Neural cell (in vitro differentiated cells): ENCODE measurements around the gene CDX1.

Source experiments
- EP300 ChIP-seq: fragments of 450-650 bp; conservative IDR thresholded peaks from 2 replicates; pipeline ENCODE4 v1.6.1; 2014; ENCODE audit warnings: antibody characterized with exemption, mild to moderate bottlenecking, moderate library complexity; ENCODE audit not compliant: poor library complexity, severe bottlenecking
- EZH2 ChIP-seq: fragments of 200-600, 300-800 bp; shearing (Covaris generic), sonication (generic); IDR thresholded peaks from 2 replicates; pipeline ENCODE4 v1.6.1; 2014; ENCODE audit warnings: antibody characterized with exemption, low read length, borderline replicate concordance, mild to moderate bottlenecking; ENCODE audit not compliant: insufficient read depth, poor library complexity, severe bottlenecking
- MXI1 ChIP-seq: fragments of 450-650 bp; conservative IDR thresholded peaks from 2 replicates; pipeline ENCODE4 v1.6.1; 2014; ENCODE audit warnings: antibody characterized with exemption, mild to moderate bottlenecking; ENCODE audit not compliant: poor library complexity, severe bottlenecking
- POLR2AphosphoS5 ChIP-seq: IDR thresholded peaks from 2 replicates; pipeline ENCODE4 v1.6.1; 2012
- RAD21 ChIP-seq: fragments of 450-650 bp; conservative IDR thresholded peaks from 2 replicates; pipeline ENCODE4 v1.6.1; 2014; ENCODE audit warnings: antibody characterized with exemption, mild to moderate bottlenecking, moderate library complexity
- SMC3 ChIP-seq: fragments of 450-650 bp; conservative IDR thresholded peaks from 2 replicates; pipeline ENCODE4 v1.6.1; 2014; ENCODE audit warnings: antibody characterized with exemption, mild to moderate bottlenecking, moderate library complexity; ENCODE audit not compliant: poor library complexity
- TAF1 ChIP-seq: IDR thresholded peaks from 2 replicates; pipeline ENCODE4 v1.6.1; 2012; ENCODE audit warnings: low read depth
- TF ChIP-seq, protein P1 (sequence below): fragments of 450-650 bp; IDR thresholded peaks from 2 replicates; pipeline ENCODE4 v1.5.1; 2014; ENCODE audit warnings: antibody characterized with exemption, mild to moderate bottlenecking, moderate library complexity; ENCODE audit not compliant: poor library complexity, severe bottlenecking
- TF ChIP-seq, protein P2 (sequence below): IDR thresholded peaks from 2 replicates; pipeline ENCODE4 v1.6.1; 2012; ENCODE audit warnings: borderline replicate concordance

DNA sequence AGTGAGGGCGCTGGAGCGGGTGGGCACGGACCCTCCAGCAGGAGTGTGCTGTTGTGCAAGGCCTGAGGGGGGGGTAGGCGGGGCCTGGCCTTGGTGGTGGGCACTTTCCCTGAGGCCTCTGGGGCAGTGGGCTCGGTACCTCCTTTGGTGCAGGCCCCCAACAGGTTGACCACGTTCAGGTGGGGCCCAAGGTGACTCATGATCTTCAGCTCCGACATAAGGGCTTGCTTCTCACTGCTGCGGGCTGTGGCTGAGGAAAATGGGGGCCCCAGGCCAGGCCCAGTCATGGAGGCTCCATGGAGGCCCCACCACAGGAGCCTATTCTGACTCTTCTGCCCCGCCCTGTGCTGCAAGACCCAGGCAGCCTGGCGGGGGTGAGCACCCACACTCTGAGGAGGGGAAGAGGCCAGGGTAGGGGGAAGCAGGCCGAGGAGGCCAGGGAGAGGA lies 42.4 kb upstream of the CDX1 start:
- TF ChIP-seq, protein P1, sequence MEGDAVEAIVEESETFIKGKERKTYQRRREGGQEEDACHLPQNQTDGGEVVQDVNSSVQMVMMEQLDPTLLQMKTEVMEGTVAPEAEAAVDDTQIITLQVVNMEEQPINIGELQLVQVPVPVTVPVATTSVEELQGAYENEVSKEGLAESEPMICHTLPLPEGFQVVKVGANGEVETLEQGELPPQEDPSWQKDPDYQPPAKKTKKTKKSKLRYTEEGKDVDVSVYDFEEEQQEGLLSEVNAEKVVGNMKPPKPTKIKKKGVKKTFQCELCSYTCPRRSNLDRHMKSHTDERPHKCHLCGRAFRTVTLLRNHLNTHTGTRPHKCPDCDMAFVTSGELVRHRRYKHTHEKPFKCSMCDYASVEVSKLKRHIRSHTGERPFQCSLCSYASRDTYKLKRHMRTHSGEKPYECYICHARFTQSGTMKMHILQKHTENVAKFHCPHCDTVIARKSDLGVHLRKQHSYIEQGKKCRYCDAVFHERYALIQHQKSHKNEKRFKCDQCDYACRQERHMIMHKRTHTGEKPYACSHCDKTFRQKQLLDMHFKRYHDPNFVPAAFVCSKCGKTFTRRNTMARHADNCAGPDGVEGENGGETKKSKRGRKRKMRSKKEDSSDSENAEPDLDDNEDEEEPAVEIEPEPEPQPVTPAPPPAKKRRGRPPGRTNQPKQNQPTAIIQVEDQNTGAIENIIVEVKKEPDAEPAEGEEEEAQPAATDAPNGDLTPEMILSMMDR: no peak
- TF ChIP-seq EP300: no peak
- TF ChIP-seq SMC3: no peak
- no peak for TF ChIP-seq POLR2AphosphoS5
- no peak for TF ChIP-seq EZH2
- no peak for TF ChIP-seq TAF1
- TF ChIP-seq RAD21: no peak
- TF ChIP-seq MXI1: no peak
- TF ChIP-seq, protein P2, sequence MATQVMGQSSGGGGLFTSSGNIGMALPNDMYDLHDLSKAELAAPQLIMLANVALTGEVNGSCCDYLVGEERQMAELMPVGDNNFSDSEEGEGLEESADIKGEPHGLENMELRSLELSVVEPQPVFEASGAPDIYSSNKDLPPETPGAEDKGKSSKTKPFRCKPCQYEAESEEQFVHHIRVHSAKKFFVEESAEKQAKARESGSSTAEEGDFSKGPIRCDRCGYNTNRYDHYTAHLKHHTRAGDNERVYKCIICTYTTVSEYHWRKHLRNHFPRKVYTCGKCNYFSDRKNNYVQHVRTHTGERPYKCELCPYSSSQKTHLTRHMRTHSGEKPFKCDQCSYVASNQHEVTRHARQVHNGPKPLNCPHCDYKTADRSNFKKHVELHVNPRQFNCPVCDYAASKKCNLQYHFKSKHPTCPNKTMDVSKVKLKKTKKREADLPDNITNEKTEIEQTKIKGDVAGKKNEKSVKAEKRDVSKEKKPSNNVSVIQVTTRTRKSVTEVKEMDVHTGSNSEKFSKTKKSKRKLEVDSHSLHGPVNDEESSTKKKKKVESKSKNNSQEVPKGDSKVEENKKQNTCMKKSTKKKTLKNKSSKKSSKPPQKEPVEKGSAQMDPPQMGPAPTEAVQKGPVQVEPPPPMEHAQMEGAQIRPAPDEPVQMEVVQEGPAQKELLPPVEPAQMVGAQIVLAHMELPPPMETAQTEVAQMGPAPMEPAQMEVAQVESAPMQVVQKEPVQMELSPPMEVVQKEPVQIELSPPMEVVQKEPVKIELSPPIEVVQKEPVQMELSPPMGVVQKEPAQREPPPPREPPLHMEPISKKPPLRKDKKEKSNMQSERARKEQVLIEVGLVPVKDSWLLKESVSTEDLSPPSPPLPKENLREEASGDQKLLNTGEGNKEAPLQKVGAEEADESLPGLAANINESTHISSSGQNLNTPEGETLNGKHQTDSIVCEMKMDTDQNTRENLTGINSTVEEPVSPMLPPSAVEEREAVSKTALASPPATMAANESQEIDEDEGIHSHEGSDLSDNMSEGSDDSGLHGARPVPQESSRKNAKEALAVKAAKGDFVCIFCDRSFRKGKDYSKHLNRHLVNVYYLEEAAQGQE: no peak
